HG02852 (cell line): ENCODE measurements around the gene GTSE1.
"Not testable (repeated sequence)": the region's sequence is repeated elsewhere in the genome, so short reads cannot be mapped to it uniquely, and the experiment has no call there.

Experiments
- ATAC-seq: cut with Tn5 transposase; IDR thresholded peaks from one replicate; pipeline ENCODE4 v1.9.1; 2021; ENCODE audit warnings: mild to moderate bottlenecking, moderate library complexity; ENCODE audit not compliant: unreplicated experiment

The GTSE1 gene

GRCh38 chr22:46293577-46294260 lies 3.0 kb upstream of the GTSE1 start:
- ATAC-seq: no peak

- ATAC-seq: no peak
Measured at GRCh38 chr22:46294784-46295183, 1.9 kb upstream of the GTSE1 start.

- ATAC-seq: no peak
Measured at GRCh38 chr22:46295277-46295971, 1.2 kb upstream of the GTSE1 start.

GRCh38 chr22:46297151-46297812 lies 612 bp downstream of the GTSE1 start:
- peak; percentile 6 for ATAC-seq

- ATAC-seq: no peak
Measured at GRCh38 chr22:46299101-46299500, 2.4 kb downstream of the GTSE1 start.

GRCh38 chr22:46300491-46300890 lies 3.8 kb downstream of the GTSE1 start:
- ATAC-seq: no peak

- no peak for ATAC-seq
Measured at GRCh38 chr22:46303347-46303965, 6.8 kb downstream of the GTSE1 start.

GRCh38 chr22:46308283-46308988 lies 11.8 kb downstream of the GTSE1 start:
- ATAC-seq: no peak

GRCh38 chr22:46309526-46310085 lies 12.9 kb downstream of the GTSE1 start:
- ATAC-seq: no peak

- no peak for ATAC-seq
Measured at GRCh38 chr22:46312056-46312455, 15.4 kb downstream of the GTSE1 start.

- not testable (repeated sequence) for ATAC-seq
Measured at GRCh38 chr22:46312848-46313247, 16.2 kb downstream of the GTSE1 start.

- no peak for ATAC-seq
Measured at GRCh38 chr22:46315976-46316375, 19.3 kb downstream of the GTSE1 start.

- no peak for ATAC-seq
Measured at GRCh38 chr22:46317646-46318045, 21.0 kb downstream of the GTSE1 start.

GRCh38 chr22:46318576-46318975 lies 21.9 kb downstream of the GTSE1 start:
- no peak for ATAC-seq

GRCh38 chr22:46319319-46319718 lies 22.6 kb downstream of the GTSE1 start:
- ATAC-seq: no peak

GRCh38 chr22:46320166-46320710 lies 23.6 kb downstream of the GTSE1 start:
- no peak for ATAC-seq

- no peak for ATAC-seq
Measured at GRCh38 chr22:46320716-46321386, 24.2 kb downstream of the GTSE1 start.

GRCh38 chr22:46322711-46323110 lies 26.0 kb downstream of the GTSE1 start:
- no peak for ATAC-seq

GRCh38 chr22:46323162-46323561 lies 26.5 kb downstream of the GTSE1 start:
- no peak for ATAC-seq
